RWPE2 (cell line): Measurements from ENCODE around the gene ZNF513.

ENCODE experiments used
- ATAC-seq: fragments of 200-7000 bp; cut with Tn5 transposase; 3 replicates; pipeline ENCODE4 v1.9.1; 2021; ENCODE audit warnings: low read depth
- DNase-seq: peaks from one replicate; pipeline ENCODE4 v3.0.0-alpha.2; 2020; ENCODE audit warnings: low spot score
- H3K27ac ChIP-seq: fragments of 450-650 bp; 2 replicates; pipeline ENCODE4 v1.5.1; 2017; ENCODE audit warnings: mild to moderate bottlenecking; ENCODE audit not compliant: poor library complexity, severe bottlenecking
- H3K27me3 ChIP-seq: fragments of 250-450 bp; sonication (Bioruptor Pico); 2 replicates; pipeline ENCODE4 v1.5.1; 2021; ENCODE audit warnings: mild to moderate bottlenecking, moderate library complexity; ENCODE audit not compliant: insufficient read depth, poor library complexity, severe bottlenecking
- H3K36me3 ChIP-seq: fragments of 250-450 bp; sonication (Bioruptor Pico); 2 replicates; pipeline ENCODE4 v1.5.1; 2020; ENCODE audit warnings: low read depth, mild to moderate bottlenecking, moderate library complexity
- H3K4me1 ChIP-seq: fragments of 250-450 bp; sonication (Bioruptor Pico); 2 replicates; pipeline ENCODE4 v1.5.1; 2021; ENCODE audit warnings: mild to moderate bottlenecking, moderate library complexity; ENCODE audit not compliant: insufficient read depth, poor library complexity, severe bottlenecking
- H3K4me3 ChIP-seq: fragments of 250-450 bp; sonication (Bioruptor Pico); 2 replicates; pipeline ENCODE4 v1.5.1; 2021; ENCODE audit warnings: mild to moderate bottlenecking, moderate library complexity; ENCODE audit not compliant: severe bottlenecking
- H3K9me3 ChIP-seq: fragments of 250-450 bp; sonication (Bioruptor Pico); 2 replicates; pipeline ENCODE4 v1.5.1; 2021; ENCODE audit warnings: mild to moderate bottlenecking, moderate library complexity; ENCODE audit not compliant: severe bottlenecking
- TF ChIP-seq, protein P1 (sequence below): fragments of 450-650 bp; IDR thresholded peaks from one replicate; pipeline ENCODE4 v1.5.1; 2017; ENCODE audit warnings: mild to moderate bottlenecking, moderate library complexity; ENCODE audit not compliant: poor library complexity, severe bottlenecking

Gene ZNF513

DNA sequence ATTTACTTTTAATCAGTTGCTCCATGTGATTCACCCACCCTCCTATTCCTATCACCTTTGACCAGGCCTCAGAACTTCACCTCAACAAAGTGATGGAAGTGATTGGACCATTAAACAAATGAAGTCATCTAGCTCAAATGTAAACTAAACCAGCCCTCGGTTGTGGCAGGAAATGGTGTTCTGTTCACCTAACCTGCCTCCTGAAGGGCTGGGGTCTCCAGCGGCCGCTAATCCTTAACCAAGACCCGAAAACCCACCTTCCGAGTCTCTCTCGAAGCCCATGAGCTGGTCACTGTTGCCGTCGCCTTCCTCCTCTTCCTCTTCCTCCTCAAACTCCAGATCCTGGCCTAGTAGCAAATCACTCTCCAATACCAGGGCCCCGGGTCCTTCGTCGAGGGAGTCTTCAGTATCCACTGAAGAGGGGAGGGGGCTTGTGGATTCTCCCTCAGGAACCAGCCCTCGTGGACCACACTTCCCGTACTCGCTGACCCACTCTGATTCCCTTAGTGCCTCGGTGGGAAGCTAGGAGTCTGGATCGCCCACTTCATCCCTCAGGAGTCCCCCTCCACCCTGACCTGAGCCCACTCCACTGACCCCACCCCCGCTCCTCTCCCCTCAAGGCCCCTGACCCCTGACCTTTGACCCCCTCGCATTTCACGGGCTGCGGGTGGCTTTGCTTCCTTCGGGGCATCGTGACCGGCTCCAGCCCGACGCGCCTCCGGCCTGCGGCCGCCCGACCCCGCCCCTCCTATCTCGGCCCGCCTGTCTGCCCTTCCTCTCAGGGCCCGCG is 503 bp downstream of the ZNF513 start:
- DNase-seq (peak; percentile 63), ATAC-seq (no peak; the same call in 2 of the 3 replicates)
- Histone ChIP-seq H3K4me1 (peaks cover 10% of the 10 kb centered on the region), H3K27me3 (no peaks in the 10 kb centered on the region), H3K4me3 (peak overlapping the region; percentile 86), H3K9me3 (no peaks in the 10 kb centered on the region), H3K27ac (peak overlapping the region; percentile 71), H3K36me3 (peaks cover 81% of the 10 kb centered on the region)
- TF ChIP-seq, protein P1, sequence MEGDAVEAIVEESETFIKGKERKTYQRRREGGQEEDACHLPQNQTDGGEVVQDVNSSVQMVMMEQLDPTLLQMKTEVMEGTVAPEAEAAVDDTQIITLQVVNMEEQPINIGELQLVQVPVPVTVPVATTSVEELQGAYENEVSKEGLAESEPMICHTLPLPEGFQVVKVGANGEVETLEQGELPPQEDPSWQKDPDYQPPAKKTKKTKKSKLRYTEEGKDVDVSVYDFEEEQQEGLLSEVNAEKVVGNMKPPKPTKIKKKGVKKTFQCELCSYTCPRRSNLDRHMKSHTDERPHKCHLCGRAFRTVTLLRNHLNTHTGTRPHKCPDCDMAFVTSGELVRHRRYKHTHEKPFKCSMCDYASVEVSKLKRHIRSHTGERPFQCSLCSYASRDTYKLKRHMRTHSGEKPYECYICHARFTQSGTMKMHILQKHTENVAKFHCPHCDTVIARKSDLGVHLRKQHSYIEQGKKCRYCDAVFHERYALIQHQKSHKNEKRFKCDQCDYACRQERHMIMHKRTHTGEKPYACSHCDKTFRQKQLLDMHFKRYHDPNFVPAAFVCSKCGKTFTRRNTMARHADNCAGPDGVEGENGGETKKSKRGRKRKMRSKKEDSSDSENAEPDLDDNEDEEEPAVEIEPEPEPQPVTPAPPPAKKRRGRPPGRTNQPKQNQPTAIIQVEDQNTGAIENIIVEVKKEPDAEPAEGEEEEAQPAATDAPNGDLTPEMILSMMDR, result no peak

DNA sequence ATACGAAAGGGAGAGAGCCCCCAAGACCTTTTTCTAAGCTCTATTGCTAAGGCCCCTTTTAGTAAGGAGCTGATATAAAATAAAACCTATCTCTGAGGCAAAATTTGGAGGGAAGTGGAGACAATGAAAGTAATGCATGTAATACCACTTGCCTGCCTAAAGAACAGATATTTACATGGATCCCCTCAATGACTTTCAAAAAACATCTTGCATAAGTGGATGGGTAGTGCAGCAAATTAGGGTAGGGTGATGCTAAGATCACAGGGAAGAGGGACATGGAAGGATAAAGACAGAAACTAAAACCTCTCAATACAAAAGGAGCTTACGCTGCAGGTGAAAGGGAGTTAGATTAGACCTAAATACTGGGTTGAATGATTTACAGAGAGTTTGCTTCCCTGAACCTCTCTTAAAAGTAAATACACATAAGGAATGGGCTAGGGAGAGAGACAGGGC is 1.1 kb downstream of the ZNF513 start:
- Histone ChIP-seq H3K27ac (peak overlapping the region; percentile 71), H3K9me3 (no peaks in the 10 kb centered on the region), H3K36me3 (peaks cover 81% of the 10 kb centered on the region), H3K4me3 (peak overlapping the region; percentile 86), H3K4me1 (peaks cover 10% of the 10 kb centered on the region), H3K27me3 (no peaks in the 10 kb centered on the region)
- ATAC-seq (no peak), DNase-seq (no peak)
- TF ChIP-seq, protein P1, result no peak

- ATAC-seq, result no peak
- peaks cover 80% of the 10 kb centered on the region for H3K36me3 ChIP-seq
- H3K4me3 ChIP-seq, result no peak overlapping the region
- H3K27ac ChIP-seq, result peak overlapping the region; percentile 71
- H3K27me3 ChIP-seq, result no peaks in the 10 kb centered on the region
- TF ChIP-seq, protein P1, result no peak
- DNase-seq, result no peak
- no peaks in the 10 kb centered on the region for H3K9me3 ChIP-seq
- H3K4me1 ChIP-seq, result peaks cover 10% of the 10 kb centered on the region
These were observed 1.7 kb downstream of the ZNF513 start for GRCh38 chr2:27378809-27379290.

DNA sequence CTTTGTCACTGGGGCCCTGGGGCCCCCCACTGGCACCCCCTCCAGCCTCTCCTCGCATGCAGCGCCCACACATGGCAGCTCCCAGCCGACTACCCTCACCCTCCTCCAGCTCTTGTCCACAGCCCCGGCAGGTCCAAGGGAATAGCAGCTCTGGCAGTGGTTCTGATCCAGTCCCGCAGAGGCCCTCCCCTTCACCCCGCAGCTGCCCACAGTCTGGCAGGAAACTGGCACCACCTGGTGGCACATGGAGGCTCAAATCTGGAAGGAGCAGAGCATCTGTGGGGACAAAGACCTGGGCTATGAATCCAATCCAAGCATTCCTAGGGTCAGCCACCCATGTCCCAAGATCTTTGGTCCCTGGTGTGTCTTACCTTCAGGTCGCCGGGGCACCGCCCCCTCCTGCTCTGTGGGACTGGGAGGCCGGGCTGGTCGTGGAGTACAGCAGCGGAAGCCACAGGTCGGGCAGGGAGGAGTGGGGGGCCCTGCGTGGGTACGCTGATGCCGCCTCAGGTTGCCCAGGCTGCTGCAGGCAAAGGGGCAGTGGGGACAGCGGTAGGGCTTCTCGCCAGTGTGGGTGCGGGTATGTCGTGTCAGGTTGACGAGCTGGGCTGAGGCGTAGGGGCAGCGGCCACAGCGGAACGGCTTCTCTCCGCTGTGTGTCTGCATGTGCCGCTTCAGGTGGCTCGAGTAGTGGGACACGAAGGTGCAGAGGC is 2.3 kb downstream of the ZNF513 start:
- Histone ChIP-seq H3K36me3 (peaks cover 80% of the 10 kb centered on the region), H3K27me3 (no peaks in the 10 kb centered on the region), H3K4me1 (peaks cover 10% of the 10 kb centered on the region), H3K9me3 (no peaks in the 10 kb centered on the region), H3K27ac (no peak overlapping the region), H3K4me3 (no peak overlapping the region)
- DNase-seq (peak; percentile 57), ATAC-seq (no peak)
- TF ChIP-seq, protein P1, result peak; percentile 23
